ENCODE data around the gene GSG1. TPM values are rescaled to one million over a fixed set of nuclear protein-coding genes. Genes with fewer than 3 reads are reported as not detected.

Gene GSG1
- total RNA-seq, 2 donors from 2014 or later: 0.31 TPM; not detected in 1

DNA sequence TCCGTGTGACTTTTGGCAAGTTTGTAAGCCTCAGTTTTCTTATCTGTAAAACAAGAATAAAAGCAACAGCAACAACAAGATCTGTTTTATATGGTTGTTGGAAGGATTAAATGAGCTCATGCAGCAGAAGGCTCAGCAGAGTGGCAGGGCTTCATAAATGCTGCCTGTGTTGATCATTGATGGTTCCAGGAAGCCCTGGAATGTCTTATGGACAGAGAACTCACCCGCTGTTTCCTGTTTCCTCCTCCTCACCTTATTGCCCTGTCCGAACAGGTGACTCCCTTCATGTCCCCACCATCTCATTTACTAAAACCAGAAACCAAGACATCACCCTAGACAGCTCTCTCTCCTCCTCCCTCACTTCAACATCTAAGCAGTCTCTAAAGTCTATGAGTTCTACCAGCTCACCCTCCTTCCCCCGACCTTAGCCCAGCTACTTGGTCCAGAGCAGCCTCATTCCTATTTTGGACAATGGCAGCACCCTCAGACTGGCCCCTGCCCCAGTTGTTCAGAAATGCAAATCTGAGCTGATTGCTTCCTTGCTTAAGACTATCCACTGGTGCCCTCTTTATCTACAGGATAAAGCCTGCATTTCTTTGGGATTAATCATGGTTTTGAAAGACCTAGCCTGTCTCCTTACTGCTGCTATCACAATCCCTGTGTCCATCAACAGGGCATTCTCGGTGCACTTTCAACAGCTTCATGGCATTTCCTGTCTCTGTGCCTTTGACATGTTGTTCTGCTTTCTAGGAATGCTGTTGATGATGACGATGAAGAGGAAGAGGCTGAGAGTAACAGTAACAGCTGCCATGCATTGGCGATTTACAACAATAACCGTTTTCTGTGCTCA is 21.4 kb upstream of the GSG1 start:
- Mint-ChIP-seq H3K4me3 (no peak overlapping the region), H3K27me3 (ENCODE audit: insufficient read depth) (no peaks in the 10 kb centered on the region), H3K4me1 (peaks cover 6% of the 10 kb centered on the region), H3K27ac (no peak overlapping the region), H3K36me3 (ENCODE audit: low read depth) (no peaks in the 10 kb centered on the region), H3K9me3 (no peaks in the 10 kb centered on the region)
- TF ChIP-seq CTCF (conservative IDR thresholded peaks at IDR 0.05): no peak
- Histone ChIP-seq H3K27ac (ENCODE audit: low read depth, low read length) (peak overlapping the region; percentile 14), H3K9me3 (ENCODE audit: control insufficient read depth, low read length) (no peaks in the 10 kb centered on the region), H3K9ac (ENCODE audit: extremely low read depth, low read length, poor library complexity, severe bottlenecking) (no peak overlapping the region), H3K27me3 (ENCODE audit: control insufficient read depth, insufficient read depth, low read length, poor library complexity, severe bottlenecking) (no peaks in the 10 kb centered on the region), H3K4me3 (ENCODE audit: low read length) (no peak overlapping the region), H3K4me1 (ENCODE audit: control insufficient read depth, insufficient read depth, low read length) (peaks cover 3% of the 10 kb centered on the region), H3K36me3 (ENCODE audit: control insufficient read depth, insufficient read depth, low read length) (no peaks in the 10 kb centered on the region)
- DNase-seq: no peak
- 76 to 88% methylated on average over 5 to 8 of the region's 8 CpGs for WGBS, 2 experiments (ENCODE audit: insufficient coverage in 1 of 2, insufficient read length in 1 of 2)

DNA sequence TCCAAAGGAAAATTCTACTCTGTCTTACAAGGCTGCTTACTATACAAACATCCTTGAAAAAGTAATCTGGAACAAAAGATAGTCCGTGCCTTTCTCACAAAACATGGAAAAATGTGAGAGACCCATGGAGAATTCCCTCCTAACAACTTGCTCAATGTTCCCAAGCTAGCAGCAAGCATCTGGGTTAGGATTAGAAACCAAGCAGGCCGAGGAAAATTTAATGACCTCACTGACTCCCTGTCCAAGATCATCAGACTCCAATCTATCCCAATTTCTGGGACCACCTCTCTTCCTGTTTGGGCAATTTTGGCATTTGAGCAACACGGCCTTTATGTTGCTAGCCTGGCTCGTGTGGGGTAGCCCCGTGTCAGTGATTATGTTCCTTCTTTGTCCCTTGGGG is 18.1 kb upstream of the GSG1 start:
- H3K36me3 Mint-ChIP-seq (ENCODE audit: low read depth): no peaks in the 10 kb centered on the region
- no peaks in the 10 kb centered on the region for H3K27me3 ChIP-seq (ENCODE audit: control insufficient read depth, insufficient read depth, low read length, poor library complexity, severe bottlenecking)
- no peak for TF ChIP-seq CTCF (conservative IDR thresholded peaks at IDR 0.05)
- peaks cover 6% of the 10 kb centered on the region for H3K4me1 Mint-ChIP-seq
- H3K4me3 ChIP-seq (ENCODE audit: low read length): no peak overlapping the region
- H3K36me3 ChIP-seq (ENCODE audit: control insufficient read depth, insufficient read depth, low read length): no peaks in the 10 kb centered on the region
- no peaks in the 10 kb centered on the region for H3K27me3 Mint-ChIP-seq (ENCODE audit: insufficient read depth)
- H3K27ac Mint-ChIP-seq: no peak overlapping the region
- DNase-seq: no peak
- H3K4me3 Mint-ChIP-seq: no peak overlapping the region
- no peak overlapping the region for H3K27ac ChIP-seq (ENCODE audit: low read depth, low read length)
- no peak overlapping the region for H3K9ac ChIP-seq (ENCODE audit: extremely low read depth, low read length, poor library complexity, severe bottlenecking)
- H3K4me1 ChIP-seq (ENCODE audit: control insufficient read depth, insufficient read depth, low read length): peaks cover 3% of the 10 kb centered on the region
- no peaks in the 10 kb centered on the region for H3K9me3 ChIP-seq (ENCODE audit: control insufficient read depth, low read length)
- H3K9me3 Mint-ChIP-seq: no peaks in the 10 kb centered on the region
- 92 to 96% methylated on average over 5 of the region's 5 CpGs for WGBS, 2 experiments (ENCODE audit: insufficient coverage in 1 of 2, insufficient read length in 1 of 2)

- TF ChIP-seq CTCF (conservative IDR thresholded peaks at IDR 0.05): no peak
- Mint-ChIP-seq H3K27me3 (ENCODE audit: insufficient read depth) (peaks cover 5% of the 10 kb centered on the region), H3K9me3 (no peaks in the 10 kb centered on the region), H3K4me3 (no peak overlapping the region), H3K4me1 (peaks cover 6% of the 10 kb centered on the region), H3K27ac (no peak overlapping the region), H3K36me3 (ENCODE audit: low read depth) (no peaks in the 10 kb centered on the region)
- H3K4me3 ChIP-seq (ENCODE audit: low read length): no peak overlapping the region
- H3K36me3 ChIP-seq (ENCODE audit: control insufficient read depth, insufficient read depth, low read length): no peaks in the 10 kb centered on the region
- no peaks in the 10 kb centered on the region for H3K9me3 ChIP-seq (ENCODE audit: control insufficient read depth, low read length)
- H3K4me1 ChIP-seq (ENCODE audit: control insufficient read depth, insufficient read depth, low read length): peaks cover 3% of the 10 kb centered on the region
- H3K27ac ChIP-seq (ENCODE audit: low read depth, low read length): no peak overlapping the region
- WGBS, 2 experiments (ENCODE audit: insufficient coverage in 1 of 2, insufficient read length in 1 of 2): 91 to 100% methylated on average over 1 to 3 of the region's 3 CpGs
- DNase-seq: no peak
- H3K27me3 ChIP-seq (ENCODE audit: control insufficient read depth, insufficient read depth, low read length, poor library complexity, severe bottlenecking): no peaks in the 10 kb centered on the region
- no peak overlapping the region for H3K9ac ChIP-seq (ENCODE audit: extremely low read depth, low read length, poor library complexity, severe bottlenecking)
These were observed 16.9 kb upstream of the GSG1 start for GRCh38 chr12:13120413-13120812.

All from endodermal cell (in vitro differentiated cells).